ENCODE results near the gene ATP6V1D.
A peak's percentile ranks its signal among the peaks of the same experiment; 100 is the strongest.
"Not testable (repeated sequence)": the region's sequence is repeated elsewhere in the genome, so short reads cannot be mapped to it uniquely, and the experiment has no call there.

The ATP6V1D gene

GRCh38 chr14:67365476-67365875, 5.9 kb upstream of the ATP6V1D start:
- no peak for DNase-seq

GRCh38 chr14:67360470-67361206, 1.0 kb upstream of the ATP6V1D start:
- DNase-seq: no peak

GRCh38 chr14:67358924-67359774, 455 bp downstream of the ATP6V1D start:
- no peak for DNase-seq

- no peak for DNase-seq
These were observed 1.6 kb downstream of the ATP6V1D start for GRCh38 chr14:67357969-67358354.

GRCh38 chr14:67357186-67357968, 2.2 kb downstream of the ATP6V1D start:
- DNase-seq: no peak

GRCh38 chr14:67352055-67352454, 7.5 kb downstream of the ATP6V1D start:
- no peak for DNase-seq

GRCh38 chr14:67345583-67345982, 14.0 kb downstream of the ATP6V1D start:
- no peak for DNase-seq

GRCh38 chr14:67343601-67344230, 15.9 kb downstream of the ATP6V1D start:
- DNase-seq: no peak

GRCh38 chr14:67341231-67341630, 18.4 kb downstream of the ATP6V1D start:
- DNase-seq: not testable (repeated sequence)

- DNase-seq: peak in 1 of 2 donors; percentile 21
These were observed 23.8 kb downstream of the ATP6V1D start for GRCh38 chr14:67335781-67336180.

GRCh38 chr14:67332468-67332867, 27.1 kb downstream of the ATP6V1D start:
- DNase-seq: no peak

- DNase-seq: no peak
These were observed 28.1 kb downstream of the ATP6V1D start for GRCh38 chr14:67331368-67332125.

- DNase-seq: not testable (repeated sequence)
These were observed 29.9 kb downstream of the ATP6V1D start for GRCh38 chr14:67329666-67330065.

GRCh38 chr14:67319142-67319541, 40.5 kb downstream of the ATP6V1D start:
- no peak for DNase-seq

- no peak for DNase-seq
These were observed 41.8 kb downstream of the ATP6V1D start for GRCh38 chr14:67317822-67318221.

GRCh38 chr14:67313153-67313552, 46.5 kb downstream of the ATP6V1D start:
- no peak for DNase-seq

- DNase-seq: no peak
These were observed 47.7 kb downstream of the ATP6V1D start for GRCh38 chr14:67311868-67312267.

Measured in CD4-positive, alpha-beta T cell treated with Interleukin-4 for 1 hour (primary cell).